ENCODE measurements around the gene BCL2L13.

DNA sequence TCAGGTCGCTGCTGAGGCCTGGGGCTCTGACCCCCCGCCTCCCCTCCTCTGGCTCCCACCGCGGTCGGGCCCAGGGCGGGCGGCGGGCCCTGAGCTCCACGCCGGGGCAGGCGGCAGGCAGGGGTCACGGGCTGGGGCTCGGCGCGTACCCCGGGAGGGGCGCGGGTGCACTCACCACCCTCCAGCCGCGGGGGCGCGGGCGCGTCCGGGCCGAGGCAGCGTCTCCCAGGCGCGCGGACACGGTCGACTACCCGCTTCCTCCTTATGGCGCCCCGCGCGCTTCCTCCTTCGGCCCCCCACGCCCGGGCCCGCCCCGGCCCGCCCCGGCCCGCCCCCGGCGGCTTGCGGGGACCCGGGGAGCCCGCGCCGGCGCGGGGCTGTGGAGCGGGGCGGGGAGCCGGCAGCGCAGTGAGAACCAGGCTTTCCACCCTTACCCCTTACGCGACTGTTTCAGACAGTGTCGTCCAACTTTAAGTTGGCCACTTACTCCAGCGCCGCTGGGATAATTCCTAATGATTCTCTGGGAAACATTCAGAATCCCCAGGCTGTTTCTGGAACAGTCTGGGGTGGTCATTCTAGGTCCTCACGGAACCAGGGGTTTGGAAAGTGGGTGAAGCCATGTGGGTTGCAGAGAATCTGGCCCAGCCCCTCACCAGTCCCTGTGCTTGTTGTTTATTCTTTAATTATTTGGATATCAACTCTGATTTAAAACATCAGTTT lies 135.8 kb downstream of the BCL2L13 start, which contains the start of gene BID:
- TF ChIP-seq, protein P1, sequence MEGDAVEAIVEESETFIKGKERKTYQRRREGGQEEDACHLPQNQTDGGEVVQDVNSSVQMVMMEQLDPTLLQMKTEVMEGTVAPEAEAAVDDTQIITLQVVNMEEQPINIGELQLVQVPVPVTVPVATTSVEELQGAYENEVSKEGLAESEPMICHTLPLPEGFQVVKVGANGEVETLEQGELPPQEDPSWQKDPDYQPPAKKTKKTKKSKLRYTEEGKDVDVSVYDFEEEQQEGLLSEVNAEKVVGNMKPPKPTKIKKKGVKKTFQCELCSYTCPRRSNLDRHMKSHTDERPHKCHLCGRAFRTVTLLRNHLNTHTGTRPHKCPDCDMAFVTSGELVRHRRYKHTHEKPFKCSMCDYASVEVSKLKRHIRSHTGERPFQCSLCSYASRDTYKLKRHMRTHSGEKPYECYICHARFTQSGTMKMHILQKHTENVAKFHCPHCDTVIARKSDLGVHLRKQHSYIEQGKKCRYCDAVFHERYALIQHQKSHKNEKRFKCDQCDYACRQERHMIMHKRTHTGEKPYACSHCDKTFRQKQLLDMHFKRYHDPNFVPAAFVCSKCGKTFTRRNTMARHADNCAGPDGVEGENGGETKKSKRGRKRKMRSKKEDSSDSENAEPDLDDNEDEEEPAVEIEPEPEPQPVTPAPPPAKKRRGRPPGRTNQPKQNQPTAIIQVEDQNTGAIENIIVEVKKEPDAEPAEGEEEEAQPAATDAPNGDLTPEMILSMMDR (IDR thresholded peaks at IDR 0.05; ENCODE audit: low read length), result no peak
- TF ChIP-seq EZH2phosphoT487 (IDR thresholded peaks at IDR 0.05; ENCODE audit: low read length), result no peak
- TF ChIP-seq EZH2 (optimal IDR thresholded peaks at IDR 0.05; ENCODE audit: low read depth, low read length), result no peak

Data from MM.1S (cell line).